ENCODE results near the gene RNF207.

Gene RNF207

DNA sequence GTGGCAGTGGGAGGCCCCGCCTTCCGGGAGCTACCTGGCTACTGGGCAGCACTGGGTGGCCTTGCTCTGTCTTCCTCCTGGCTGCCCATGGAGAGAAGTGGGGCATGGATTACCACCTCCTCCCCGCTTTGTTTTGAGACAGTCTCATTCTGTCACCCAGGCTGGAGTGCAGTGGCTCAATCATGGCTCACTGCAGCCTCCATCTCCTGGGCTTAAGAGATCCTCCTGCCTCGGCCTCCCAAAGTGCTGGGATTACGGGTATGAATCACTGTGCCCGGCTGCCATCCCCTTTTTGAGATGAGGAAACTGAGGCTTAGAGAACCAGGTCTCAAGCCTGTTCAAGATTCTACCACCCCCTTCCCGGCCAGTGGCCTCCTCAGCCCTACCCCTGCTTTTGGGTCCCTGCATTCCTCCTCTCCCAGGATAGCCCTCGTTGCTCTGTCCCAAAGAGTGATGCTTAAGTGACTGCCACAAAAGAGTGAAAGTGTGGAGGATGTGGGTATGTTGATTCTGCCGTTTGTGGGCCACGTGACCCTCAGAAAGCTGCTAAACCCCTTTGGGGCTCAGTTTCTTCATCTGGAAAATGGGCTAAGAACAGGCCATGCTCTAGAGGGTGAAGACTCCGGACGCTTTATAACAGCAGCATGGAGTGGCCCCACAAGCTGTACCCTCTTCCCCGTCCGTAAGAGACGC is 45.9 kb downstream of the RNF207 start:
- DNase-seq: no peak

DNA sequence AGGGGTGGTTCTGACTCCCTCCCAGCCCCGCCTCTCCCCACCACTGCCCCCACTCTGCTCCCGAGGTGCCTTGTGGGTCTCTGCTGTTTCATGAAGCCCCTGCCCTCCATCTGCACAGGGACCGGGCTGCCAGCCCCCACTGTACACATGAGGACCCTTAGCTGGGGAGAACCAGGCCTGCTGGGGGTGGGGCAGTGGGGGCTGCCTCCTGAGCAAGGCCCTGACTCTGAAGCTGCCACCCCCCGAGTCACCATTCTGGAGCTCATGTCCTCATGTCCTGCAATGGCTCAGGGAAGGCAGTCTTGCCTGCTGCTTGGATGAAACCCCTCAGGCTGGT is 46.4 kb downstream of the RNF207 start:
- DNase-seq: no peak

DNA sequence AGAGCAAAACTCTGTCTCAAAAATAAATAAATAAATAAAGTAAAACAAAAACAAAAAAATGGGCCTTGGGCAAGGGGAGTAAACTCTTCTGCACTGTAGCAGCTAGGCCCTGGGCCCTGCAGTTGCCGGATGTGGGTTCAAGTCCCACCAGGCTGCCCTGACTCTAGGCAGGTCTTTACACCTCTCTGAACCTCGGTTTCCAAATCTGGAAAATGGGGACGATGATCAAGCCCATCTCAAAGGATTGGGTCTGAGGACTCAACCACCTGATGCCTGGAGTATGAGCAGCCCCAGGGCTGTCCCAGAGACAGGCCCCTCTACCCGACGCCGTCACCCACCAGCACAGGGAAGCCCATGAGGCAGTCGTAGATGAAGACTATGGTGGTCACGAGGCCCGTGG is 47.5 kb downstream of the RNF207 start:
- no peak for DNase-seq

DNA sequence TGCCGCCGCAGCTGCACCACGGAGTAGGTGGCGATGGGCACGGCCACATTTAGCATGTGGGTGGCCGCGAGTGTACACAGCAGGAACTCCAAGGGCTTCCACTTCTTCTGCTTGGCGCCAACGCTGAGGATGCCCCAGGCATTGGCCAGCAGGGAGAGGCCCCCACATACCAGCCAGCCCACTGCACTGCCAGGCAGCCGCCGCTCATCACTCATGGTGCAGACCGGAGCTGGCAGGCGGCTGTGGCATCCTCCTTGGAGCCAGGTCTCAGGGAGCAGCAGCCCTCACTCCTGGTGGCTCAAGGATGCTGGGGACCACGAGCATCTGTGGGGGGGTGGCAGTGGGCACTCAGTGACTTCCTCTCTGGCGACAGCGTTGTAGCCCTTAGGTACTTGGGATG is 48.8 kb downstream of the RNF207 start:
- DNase-seq: no peak

DNA sequence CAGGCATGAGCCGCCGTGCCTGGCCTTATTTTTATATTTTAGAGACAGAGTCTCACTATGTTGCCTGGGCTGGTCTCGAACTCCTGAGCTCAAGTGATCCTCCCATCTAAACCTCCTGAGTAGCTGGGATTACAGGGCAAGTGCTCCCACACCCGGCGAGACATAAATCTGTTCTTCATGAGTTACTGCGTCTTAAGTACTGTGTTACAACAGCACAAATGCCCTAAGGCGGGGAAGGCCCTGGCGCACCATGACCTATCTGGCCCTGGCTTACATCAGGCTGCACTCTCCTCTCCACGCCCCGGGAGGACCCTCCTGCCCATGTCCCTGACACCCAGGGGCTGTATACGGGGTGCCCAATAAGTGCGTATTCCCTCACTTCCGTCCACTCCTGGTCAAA is 50.7 kb downstream of the RNF207 start:
- no peak for DNase-seq

DNA sequence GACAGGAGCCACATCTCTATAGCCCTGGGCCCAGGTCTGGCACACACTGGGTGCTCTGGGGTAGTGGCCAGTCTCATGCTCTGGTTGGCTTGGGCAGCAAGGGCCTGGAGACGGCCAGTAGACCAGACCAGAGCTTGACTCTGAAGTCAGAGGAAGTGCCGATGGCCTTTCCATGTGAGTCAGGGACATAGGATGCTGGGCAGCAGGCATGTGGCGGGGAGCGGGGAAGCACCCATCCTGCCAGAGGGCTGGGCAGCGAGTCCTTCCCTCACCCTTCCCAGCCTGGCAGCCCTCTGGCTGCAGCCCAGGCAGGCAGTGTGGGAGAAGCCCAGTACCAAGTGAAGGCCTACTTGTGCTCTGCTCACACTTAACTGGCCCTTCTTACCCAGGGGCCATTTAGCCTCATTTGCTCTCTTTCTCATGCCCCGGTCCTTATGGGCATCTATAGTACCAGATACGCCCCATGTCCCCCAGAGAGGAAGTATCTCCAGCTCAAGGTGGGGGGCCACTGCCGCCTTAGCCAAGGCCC is 51.7 kb downstream of the RNF207 start:
- DNase-seq: no peak

DNA sequence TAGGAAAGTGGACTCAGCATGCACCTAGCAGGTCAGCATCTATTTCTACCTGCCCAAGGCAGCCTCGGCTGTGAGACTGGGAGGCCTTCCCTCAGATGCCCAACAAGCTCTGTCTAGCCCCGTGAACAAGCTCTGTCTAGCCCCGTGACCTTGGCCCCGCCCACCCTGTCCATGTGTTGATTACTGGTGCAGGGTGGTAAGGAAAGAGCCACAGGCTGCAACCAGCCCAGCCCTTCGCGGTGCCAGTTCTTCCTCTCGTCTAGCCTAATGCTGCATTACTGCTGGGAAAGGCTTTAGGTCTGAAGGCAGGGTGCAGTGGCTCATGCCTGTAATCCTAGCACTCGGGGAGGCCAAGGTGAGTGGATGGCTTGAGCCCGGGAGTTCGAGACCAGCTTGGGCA is 52.8 kb downstream of the RNF207 start:
- DNase-seq: no peak

DNA sequence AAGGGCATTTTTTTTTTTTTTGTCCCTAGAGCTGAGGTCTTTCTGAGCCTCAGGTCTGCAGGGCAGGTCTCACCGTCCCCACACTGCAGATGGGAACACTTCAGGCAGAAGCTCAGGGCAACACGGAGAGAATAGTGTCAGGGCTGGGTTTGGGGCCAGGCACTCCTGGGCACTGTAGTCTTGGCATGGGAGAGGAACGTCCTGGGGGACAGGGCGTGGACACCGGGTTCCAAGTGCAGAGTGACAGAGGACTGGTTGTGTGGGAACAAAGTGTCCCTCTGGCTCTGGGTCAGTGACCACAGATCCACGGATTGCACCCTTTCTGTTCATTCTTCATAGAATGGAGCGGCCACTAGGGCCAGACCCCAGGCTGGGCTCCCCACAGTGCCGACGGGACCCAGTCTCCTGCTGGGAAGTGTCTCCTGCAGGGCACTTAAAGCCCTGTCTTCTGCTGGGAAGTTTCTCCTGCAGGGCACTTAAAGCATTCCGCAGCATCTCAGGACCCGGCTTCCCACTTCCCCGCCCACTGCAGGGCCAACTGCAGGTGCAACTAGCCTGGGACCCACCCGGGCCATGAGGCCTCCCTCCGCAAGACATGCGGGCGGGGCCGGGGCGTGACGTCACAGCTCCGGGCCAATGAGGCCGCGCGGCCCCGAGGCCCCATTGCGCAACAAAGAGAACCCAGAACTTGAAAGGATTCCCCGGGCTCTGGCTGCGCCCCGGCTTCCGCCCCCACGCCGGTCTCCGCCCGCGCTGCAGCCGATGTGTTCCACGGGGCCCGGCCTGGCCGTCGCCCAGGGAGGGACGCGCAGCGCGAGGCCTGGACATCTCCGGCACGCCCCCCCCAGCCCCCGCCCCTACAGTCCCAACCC is 53.8 kb downstream of the RNF207 start:
- DNase-seq: peak; percentile 83

DNA sequence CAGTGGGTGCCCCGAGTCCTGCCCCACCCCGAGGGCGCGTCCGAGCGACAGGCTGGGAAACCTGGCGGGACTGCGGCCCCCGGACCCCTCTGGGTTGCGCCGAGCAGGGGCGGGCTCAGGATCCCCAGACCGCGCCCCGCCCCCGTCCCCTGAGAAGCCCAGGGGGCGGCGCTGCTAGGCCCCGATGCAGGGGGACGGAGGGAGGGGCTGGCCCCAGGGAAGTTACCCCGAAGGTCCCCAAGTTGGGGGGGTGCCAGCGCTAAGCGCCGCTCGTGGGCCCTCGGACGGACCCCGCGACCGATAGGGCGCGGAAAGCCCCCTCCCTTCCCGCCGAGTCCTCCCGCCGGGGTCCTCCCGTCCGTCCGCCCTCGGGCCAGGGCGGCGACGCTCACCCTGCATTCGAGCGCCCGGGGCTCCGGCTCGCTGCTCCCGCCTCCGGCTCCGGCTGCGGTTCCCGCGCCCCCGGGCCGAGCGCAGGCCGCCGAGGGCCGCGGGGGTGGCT is 54.6 kb downstream of the RNF207 start:
- no peak for DNase-seq

DNA sequence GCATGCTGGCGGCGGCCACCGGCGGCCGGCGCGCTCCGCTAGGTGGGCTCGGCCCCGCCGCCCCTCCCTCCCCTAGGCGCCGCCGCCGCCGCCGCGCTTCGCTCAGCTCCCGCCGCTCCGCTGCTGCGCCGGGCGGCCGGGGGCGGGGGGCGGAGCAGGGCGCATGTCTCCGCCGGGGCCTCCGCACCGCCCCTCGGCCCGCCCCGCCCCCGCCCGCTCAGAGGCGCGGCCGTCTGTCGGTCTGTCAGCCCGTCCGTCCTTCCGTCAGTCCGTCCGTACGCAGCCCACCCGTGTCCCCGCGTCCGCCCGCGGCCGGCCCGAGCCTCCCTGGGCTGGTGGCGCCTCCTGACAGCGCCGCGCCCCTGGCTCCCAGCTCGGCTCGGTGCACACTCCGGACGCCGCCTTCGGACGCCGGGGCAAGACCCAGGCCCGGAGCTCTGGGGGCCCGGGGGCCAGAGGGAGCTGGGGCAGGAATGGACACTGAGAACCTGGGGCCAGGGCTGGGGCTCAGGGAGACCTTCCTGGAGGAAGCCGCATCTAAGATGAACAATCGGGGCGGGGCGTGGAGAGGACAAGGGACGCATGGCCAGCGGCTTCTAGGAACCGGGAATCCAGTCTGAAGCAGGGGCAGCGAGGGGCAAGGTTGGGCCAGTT is 55.2 kb downstream of the RNF207 start, which contains the start of gene GPR153:
GPR153 (minus strand) TSS at position 138 of the 654 bp plus-strand sequence. CDS start 6,193 bp downstream, outside the sequence.
- peak; percentile 51 for DNase-seq

DNA sequence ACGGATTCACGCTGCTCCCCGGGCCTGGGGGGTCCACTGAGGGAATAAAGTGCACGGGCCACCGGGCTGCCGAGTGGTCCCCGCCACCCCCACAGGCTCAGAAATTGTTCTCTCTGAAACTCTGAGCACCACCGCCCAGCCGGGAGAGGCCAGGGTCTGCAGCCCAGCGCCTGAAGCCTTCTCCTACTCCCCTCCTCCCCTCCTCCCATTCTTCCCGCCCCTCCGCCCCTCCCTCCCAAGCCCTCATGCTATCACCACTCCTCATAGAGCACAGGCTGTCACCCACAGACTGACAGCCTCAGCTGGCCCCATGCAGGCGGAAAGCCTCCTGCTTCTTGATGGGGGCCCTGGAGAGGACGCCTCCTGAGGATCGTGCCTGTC is 55.7 kb downstream of the RNF207 start:
- no peak for DNase-seq

DNA sequence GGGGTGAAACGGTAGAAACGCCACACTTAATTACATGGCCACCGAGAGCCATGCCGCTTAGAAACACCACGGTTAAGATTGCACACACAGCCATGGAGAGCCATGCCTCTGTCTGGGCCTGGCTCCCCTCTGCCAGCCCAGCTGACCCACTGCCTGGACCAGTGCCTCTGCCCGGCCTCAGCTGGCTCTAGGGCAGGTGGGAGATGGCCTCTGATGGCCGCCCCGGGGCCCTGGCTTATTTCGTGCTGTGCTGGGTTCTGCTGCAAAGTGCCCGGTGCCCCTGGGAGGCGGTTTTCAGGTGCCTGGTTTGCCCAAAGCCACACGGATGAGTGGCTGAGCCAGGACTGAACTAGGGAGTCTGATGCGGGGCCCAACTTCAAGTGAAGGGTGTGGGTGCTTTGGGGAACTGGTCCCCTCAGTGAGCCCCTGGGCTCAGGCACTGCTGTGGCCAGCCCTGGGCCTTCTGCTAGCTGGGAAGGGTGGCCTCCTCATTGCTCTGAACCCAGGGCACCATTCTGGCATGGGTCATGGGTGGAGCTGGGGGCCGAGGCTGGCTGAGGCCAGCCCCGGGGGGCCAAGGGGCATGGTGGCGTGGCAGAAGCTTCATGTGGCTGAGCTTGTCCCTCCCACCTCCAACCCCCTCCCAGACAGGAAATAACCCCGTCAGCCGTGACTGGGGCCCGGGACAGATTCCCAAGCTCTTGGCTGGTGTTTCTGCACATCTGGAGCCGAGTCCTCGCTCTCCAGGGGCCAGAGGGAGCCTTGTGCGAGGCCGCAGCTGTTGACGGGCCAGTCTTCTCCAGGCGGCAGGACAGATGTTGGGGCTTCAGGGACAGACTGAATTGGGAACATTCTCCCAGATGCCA is 56.9 kb downstream of the RNF207 start:
- DNase-seq: no peak

DNA sequence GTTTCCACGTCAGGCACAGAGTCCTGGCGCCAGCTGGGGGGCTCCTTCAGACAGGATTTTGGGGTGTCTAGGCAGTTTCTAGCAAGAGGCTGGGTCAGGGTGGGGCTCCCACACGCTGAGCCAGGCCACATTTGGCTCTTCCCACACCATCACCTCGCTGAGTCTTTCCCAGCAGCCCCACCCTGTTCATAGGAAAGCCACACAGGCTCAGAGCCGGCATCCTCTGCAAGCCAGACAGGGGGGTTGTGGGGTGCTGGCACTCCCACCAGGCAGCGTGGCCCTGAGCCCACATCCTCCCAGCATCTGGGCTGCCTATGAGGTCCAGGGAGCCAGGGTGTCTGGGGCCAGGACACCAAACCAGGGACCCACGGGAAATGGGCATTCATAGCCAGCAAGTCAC is 57.8 kb downstream of the RNF207 start:
- no peak for DNase-seq

DNA sequence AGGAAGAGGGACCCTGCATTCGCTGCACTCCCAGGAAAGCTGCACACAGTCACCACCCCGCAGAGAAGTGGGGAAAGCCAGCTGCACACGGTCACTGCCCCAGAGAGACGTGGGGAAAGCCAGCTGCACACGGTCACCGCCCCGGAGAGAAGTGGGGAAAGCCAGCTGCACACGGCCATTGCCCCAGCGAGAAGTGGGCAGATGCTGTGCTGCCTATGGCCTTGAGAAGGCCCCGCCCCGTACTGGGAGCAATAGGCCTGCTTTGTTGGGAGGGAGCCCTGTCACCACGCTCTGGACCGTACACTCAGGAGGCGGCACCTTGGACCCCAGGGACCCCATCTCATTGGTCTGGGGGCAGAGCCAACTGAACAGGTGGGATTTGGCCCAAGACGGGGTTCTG is 59.2 kb downstream of the RNF207 start:
- no peak for DNase-seq

DNA sequence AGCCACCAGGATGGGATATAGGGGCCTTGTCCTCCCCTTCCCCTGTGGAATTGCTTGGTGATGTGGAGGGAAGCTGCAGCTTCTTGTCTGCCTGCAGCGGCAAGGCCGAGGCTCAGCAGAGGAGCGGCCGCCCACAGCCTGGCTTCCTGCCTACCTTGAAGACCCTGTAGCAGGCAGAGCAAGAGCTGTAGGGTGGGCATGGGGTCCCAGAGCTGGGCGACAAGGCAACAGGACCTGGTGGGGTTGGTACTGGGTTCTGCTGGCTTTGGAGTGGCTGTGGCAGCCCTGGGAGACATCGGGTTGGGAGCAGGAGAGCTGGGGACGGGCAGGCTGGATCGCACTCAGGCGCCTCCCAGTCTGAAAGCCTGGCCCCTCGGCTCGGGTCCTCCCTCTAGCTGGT is 60.7 kb downstream of the RNF207 start:
- DNase-seq: no peak

DNA sequence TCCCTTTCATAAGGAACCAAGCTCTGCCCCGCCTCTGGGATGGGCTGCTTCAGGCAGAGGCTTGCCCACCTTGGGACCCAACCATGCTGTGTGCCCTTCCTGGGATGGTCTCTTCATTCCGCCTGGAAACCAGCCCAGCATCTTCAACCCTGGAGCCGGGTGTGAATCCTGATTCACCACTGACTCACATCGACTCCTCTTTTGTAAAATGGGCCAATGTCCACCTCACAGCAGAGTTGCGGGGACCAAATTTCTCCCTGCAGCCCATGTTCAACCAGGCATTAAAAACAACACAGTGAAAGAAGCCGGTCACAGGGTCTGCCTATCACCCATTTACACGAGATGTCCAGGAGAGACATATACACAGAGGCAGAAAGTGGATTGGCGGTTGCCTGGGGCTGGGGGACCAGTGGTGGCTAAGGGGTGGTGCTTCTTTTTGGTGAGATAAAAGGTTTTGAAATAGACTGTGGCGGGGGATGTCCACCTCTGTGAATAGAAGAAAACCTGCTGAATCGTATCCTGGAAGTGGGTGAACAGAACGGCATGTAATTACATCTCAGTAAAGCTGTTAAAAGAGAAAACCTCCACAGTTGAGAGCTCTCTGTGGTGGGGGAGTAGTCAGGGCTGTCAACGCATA is 61.9 kb downstream of the RNF207 start:
- DNase-seq: no peak

DNA sequence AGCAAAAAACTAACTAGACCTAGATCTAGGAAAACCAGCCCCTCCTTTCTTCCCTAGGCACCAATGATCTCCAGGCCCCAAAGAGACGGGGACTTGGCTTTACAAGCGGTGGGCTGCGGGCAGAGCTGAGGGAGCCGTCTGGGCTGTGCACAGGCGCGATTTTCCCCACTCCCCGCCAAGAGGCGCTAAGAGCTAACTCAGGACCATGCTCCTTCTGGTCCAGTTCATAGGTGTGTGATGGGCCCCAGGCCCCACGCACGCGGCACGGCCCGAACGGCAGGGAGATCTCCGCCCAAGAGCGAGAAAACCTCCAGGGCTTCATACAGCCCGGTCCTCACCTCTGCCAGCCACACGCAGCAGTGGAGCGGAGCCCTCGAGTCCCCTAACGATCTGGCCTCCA is 62.5 kb downstream of the RNF207 start:
- no peak for DNase-seq

DNA sequence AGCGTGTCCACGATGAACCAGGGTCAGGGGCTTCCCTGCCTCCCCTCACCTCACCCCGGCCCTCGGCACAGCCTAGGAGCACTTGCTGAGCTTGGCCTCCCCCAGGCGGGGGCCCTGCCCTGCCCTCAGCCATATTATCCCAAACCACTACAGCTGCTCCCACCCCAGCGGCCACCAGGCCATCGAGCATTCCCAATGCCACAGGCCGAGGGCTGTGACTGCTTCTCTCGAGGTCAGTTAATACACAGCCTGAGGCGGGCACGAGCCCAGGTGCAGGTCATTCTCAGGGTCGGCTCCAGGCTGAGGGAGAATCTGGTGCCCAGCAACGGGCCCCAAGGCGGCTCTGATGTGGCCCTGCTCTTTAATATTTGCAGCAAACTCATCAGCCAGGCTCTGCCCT is 63.4 kb downstream of the RNF207 start:
- DNase-seq: no peak

DNA sequence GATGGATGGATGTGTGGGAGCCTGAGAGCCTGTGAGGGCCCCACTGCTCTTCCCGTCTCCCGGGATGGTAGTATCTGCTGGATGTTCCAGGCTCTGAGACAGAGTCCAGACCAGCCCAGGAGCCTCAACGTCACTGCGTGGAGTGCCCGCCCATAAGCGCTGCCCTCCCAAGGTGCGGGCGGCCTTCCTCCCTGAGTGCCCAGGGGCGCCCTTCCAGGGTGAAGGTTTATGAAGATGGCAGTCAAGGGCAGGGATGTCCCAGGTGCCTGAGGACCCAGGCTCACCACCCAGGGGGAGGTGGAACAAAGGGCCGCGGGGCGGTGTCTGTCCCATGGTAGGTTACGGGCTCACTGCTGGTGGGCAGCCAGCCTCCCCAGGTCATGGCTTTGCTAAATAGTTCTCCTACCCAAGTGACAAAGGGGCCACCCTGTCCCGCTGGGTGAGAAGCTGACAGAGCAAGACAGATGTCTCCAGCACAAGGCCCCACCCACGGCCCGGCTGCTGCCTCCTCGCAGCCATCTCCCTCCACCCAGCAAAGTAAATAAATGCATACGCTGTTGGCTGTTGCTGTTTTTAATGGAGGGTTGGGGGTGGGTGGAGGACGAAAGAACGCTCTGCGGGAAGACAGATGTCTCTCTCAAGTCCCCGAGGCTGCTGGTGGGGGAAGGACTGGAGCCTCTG is 63.9 kb downstream of the RNF207 start:
- no peak for DNase-seq

DNA sequence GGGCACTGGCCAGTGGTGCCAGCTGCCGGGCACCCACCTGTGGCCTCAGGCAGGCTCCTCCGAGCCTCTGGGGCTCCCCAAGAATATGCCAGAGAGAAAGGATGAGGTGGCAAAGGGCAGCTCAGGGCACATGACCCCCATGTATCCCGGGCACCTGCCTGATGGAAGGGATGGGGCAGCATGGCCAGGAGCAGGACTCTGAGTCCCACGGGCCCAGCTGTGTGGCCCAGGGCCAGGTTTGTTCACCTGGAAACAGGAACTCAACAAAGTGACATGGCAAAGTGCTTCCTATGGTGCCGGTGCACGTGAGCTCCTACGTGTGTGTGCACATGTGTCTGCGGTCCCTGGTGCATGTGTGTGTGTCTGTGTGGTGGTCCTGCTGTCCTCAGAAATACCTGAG is 64.5 kb downstream of the RNF207 start:
- DNase-seq: no peak
